Measurements from ENCODE around the gene INO80C.

Gene INO80C, protein sequence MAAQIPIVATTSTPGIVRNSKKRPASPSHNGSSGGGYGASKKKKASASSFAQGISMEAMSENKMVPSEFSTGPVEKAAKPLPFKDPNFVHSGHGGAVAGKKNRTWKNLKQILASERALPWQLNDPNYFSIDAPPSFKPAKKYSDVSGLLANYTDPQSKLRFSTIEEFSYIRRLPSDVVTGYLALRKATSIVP

DNA sequence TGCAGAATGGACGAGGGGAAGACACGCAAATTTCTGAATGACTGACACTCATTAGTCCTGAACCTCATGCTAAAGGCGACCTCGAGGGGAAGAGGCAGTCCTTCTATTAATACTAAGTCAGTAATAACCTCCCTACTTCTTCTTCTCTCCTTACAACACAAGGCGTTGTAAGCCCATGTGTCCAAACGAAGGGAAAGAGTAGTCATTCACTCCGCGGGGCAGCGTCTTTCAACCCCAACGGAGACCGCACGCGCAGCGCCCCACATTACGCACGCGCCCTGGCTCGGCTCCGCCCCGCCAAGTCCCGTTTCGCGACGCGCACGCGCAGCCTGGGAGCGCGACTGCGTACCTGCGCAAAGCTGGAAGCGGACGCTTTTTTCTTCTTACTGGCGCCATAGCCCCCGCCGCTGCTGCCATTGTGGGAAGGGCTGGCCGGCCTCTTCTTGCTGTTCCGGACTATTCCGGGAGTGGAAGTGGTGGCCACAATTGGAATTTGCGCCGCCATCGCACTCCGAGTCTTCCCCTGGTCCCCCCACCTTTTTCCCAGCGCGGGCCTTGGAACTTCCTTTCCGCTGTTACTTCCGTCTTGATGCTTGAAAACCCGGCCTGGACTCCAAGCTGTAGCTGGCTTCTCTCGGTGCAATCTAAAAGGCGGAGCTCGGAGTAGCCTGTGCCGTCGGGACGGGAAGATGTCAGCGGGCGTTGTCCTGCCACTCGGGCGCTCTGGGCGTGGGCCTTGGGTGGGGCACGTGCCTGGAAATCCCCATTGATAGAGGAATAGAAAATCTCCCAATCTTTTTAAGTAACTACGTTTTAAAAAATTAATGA lies at the start of gene INO80C:
INO80C (minus strand) TSS at position 591 of the 828 bp plus-strand sequence; CDS start at position 505, 86 bp downstream.
- peak; percentile 85 for DNase-seq

DNA sequence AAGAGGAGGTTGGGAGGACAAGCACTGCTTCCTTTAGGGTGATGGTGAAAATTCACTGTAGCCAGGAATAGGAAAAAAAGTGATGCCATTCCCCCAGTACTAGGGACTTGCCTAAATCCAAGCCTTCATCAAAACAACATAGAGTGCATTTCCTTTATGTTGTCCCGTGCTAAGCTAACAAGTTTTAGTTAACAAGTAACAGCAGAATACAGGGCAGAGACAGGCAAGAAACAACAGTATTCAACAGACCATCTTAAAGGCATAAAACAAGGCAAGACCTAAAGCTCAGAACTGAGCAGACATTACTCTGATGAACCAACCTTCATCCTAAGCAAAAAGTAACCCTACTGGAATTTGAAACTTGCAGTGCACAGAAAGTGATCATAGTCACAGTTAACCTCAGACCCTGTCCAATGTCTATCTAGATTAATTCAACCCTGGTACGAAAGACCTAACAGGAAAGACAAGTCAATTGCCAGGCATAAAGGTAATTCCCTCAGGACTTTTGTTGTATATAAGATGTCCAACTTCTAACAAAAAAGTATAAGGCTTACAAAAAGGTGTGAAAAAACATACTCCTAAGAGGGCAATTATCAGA lies 49.3 kb upstream of the INO80C start:
- no peak for DNase-seq

DNA sequence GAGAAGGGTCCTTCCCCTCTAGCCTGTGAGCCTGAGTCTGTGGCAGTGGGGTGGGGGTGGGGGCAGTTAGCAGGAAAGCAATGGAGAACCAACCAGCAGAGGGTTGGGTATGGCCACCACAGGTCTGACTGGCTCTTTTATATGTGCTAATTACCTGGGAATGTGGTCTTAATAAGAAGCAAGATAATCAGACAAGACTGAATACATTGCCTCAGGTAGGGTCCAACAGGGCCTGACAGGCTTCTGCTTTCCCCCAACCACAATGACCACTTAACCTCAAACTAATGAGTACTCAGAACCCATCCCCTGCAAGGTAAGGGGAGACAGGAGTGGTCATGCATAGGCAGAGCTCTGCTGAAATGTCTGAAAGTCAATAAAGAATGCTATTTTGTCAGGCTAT lies 44.6 kb upstream of the INO80C start:
- no peak for DNase-seq

DNA sequence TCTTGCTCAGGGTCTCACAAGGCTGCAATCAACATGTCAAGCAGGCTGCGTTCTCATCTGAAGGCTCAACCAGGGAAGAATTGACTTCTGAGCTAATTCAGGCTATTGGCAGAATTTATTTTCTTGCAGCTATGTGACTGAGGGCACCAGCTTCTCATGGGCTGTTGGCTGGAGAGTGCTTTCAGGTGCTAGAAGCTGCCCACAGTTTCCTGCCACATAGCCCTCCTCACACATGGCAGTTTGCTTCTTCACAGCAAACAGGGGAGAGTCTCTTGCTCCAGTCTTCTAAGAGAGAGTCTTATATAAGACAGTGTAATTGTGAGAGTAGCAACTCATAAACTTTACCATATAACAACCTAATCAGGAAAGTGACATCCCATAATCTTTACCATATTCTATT lies 37.5 kb upstream of the INO80C start:
- no peak for DNase-seq

DNA sequence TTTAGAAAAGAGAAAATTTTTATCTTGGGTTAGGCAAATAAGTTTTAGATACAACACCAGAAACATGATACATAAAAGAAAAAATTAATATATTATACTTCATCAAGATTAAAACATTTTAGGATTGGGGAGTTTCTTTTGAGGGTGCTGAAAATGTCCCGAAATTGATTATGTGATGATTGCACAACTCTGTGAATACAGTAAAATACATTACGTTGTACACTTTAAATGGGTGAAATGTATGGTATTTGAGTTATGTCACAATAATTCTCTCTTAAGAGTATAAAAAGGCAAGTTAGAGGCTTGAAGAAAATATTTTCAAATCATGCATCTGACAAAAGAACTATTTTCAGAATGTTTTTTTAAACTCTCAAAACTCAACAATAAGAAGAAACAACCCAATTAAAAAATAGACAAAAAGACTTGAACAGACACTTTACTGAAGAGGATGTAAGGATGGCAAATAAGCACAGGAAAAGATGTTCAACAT lies 36.2 kb upstream of the INO80C start:
- no peak for DNase-seq

DNA sequence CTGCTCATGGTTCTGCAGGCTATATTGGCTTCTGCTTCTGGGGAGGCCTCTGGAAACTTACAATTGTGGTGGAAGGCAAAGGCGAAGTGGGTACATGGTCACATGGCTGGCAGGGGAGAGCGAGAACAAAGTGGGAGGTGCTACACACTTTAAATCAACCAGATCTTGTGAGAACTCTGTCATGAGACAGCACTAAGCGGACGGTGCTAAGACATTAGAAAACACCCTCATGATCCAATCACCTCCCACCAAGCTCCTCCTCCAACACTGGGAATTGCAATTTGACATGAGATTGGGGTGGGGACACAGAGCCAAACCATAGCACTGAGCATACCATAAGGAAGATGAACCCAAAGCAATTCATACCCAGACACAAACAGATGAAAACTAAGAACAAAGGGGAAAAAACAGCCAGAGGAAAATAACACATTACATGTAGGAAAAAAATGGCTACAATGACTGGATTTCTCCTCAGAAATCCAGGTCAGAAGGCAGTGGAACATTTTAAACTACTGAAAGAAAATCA lies 31.1 kb upstream of the INO80C start:
- DNase-seq = no peak

DNA sequence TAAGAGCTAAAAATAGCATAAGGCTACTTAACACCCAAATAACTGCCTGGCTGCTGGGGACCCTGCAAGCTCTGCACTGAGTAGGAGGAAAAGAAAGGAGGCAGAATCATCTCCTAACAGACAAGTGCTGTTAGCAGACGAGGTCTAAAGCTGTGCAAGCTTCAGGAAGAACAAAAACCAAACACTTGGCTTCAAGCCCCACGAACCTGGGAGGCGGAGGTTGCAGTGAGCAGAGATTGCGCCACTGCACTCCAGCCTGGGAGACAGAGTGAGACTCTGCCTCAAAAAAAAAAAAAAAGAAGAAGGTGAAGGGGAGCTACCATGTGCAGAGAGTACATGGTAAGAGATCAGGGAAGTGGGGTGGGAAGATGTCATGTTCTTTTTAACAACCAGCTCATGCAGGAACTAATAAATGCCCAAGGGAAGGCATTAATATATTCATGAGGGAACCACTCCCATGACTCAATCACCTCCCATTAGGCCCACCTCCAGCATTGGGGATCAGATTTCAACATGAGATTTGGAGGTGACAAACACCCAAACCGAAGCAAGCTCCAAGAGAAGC lies 28.8 kb upstream of the INO80C start:
- DNase-seq = no peak

DNA sequence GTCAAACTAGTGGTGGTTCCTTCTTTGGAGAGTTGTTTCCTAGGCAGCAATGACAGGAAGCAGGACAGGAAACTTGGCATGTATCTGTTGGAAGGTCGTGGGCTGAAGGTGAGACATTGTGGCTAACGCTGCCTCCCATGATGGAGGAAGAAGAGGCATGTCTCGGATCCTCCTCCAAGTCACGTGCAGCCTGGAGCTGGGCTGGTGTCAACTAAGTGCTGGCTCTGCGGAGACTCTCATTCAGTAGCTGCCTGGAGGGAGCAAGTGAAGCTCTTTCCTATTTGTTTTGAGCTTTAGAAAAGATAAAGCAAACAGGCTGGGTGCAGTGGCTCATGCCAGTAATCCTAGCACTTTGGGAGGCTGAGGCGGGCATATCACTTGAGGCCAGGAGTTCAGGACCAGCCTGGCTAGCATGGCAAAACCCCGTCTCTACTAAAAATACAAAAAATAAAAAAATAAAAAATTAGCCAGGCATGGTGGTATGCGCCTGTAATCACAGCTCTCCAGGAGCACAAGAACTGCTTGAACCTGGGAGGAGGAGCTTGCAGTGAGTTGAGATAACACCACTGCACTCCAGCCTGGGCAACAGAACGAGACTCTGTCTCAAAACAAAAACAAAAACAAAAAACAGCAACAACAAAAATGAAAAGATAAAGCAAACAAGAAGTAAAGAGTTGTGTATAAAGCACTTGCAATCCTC lies 28.2 kb upstream of the INO80C start:
- DNase-seq = no peak

DNA sequence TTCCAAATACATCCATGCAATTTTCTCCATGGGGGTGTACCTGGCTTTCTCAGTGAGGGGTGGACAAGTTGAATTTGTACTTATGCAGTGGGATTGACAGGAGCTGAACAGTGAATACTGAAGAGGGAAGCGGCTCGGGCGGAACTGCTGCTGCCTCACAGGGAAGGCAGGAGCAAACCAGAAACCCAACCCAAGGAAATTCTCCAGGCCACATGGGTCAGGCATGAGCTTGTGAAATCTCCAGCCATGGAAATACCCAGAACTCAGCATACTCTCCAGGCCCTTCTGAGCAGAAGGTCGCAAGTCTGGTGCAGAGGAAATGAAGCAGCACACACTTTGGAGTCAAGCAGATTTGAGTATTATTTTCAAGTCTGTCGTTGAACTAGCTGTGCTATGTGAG lies 26.5 kb upstream of the INO80C start:
- no peak for DNase-seq

DNA sequence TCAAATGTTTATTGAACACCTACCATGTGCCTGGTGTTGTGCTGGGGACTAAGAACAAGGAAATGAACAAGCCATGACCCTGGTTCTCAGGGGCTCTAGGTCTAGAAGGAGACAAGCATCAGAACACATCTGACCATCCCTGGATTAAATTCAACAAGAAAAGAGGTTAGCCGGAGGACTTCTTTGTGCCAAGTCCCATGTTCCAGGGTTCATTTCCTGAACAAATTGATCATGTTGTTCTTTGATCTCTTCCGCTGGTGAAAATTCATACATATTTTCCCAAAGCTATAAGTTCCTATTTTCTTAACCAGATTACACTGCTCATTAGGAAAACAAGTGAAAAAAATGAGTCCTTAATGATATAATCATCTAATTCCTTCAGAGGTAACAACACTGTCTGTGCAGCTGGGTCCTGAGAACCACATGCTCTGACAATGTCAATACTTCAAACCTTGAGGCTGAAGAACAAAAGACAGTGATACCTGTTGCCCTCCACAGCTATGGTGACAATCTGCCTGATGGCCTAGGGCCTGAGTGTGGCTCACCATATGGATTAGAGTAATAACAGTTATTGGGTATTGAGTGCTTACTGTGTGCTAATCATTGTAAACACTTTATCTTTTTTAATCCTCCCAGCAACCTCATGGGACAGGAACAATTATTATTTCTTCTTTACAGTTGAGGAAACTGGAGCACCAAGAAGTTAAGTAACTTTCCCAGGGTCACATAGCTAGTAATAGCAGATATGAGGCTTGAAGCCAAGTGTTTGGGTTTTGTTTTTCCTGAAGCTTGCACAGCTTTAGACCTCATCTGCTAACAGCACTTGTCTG lies 24.6 kb upstream of the INO80C start:
- no peak for DNase-seq

DNA sequence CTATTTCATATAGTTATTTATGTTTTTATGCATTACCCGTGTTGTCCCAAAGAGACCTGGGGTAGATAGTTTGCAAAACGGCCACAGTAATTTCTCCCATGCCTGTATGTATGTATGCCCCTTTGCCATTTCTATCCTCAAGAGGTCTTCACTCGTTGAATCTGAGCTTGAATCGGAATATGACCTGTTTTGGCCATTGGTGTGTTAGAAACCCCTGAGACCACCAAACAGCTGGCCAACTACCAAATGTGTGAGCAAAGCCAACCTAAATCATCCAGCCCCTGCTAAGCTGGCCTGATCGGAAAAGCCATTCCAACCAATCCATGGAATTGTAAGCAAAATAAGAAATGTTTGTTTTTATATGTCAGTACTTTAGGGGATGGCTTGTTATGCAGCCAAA lies 23.4 kb upstream of the INO80C start:
- no peak for DNase-seq

DNA sequence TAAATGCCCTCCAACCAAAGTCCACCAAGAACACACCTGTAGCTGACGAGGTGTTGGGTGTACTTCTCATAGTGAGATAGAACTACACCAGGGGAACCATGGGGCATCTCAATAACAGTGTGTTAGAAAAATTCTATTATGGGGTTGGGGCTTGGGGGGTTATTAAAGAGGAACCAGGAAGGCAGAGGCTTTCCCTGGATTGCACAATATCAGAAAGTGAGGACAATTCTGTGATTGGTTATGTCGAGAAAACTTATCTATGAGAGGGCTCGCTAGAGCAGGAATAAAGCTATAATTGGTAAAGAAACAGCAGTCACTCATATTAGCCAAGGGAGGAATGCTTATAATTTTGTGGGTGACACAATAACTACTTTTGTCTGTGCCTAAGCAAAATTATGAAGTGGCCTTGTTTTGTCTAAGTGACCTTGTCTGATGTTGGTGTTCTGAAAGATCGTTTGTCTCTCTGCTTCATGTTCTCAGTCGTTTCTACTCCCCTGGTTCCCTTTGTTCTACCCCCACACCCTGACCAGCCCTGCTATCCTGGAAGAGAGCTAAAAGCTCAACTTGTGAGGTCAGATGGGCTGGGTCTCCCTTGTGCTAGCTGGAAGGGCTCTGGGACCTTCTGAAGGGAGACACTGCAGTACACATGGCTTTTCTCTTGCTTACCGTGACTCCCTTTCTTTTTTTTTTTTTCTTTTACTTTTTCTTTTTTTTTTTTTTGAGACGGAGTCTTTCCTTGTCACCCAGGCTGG lies 21.6 kb upstream of the INO80C start:
- no peak for DNase-seq

DNA sequence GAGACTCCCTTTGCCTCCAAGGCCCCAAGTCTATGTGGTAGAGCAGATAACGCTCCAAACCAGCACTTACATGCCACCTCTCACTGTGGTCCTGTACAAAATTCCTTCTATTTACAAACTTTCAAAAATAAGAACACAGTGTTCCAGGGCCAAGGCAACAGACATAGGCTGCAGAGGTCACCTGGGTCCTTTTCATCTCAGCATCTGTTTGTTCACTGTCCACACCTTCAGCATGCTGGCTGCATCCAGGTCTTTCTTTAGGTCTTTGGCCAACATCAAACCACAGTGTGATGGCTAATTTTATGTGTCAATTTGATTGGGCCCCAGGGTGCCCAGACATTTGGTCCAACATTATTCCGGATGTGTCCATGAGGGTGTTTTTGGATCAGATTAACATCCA lies 20.0 kb upstream of the INO80C start:
- no peak for DNase-seq

DNA sequence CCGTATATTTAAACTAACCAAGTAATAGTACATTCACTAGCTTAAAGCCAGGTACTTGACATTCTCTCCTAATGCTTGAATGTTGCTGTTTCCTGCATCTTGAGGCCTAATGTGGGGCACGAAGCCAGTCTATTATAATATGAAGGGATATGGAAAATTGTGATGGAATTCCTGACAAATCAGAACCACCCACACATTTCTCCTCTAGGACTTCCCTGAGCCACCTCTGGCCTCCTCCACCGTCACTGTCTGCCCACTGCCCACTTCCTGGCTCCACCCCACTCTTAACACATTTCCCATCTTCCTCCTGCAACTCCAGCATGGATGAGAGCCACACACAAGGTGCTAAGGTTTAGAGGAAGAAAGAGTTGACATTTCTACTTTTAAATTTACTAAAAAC lies 19.0 kb upstream of the INO80C start:
- DNase-seq = no peak

DNA sequence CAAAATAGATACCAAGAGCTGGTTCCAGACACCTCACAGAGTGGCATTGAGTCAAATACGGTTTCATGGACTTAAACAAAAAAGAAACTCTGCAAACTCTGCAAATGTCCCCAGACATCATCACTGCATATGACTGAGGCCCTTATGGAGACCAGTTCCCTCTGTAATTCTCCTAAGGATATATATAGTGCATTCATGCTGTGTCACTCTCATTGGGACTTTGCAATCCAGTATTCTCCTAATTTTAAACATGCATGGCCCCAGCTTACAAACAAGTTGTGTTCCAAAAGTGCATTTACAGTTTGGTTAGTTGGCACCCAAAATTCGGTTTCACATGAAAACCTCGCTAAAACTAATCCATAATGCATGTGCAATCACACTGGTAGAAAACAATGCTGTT lies 18.6 kb upstream of the INO80C start:
- no peak for DNase-seq

DNA sequence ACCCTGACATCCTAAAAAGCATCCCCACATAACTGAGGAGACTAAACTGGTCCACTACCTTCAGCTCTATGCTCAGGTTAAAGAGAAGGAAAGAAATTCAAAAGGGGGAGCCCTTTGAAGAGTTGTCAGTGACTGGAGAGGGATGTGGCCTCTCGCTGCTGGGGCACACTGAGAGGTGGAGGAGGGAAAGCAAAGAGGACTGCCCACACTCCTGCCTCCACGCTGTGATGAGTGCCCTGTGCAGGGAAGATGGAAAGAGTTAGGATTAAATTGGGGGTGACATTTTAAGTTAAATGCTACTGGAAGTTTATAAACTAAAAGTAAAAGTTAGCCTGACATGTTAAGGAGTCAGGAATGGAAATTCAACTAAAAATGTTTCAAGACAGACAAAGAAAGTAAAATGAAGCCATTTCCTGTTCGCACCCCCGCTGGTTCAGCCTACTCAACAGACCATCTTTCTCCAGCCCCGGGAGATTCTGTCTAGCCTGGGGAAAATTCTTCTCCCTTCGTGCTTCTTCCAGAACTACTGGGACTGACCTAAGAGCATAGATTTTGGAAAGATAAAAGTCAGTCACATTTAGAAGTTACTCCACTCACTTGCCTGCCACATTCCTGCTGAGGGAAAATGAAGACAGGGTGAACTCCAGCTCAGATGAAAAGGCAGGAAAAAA lies 17.8 kb upstream of the INO80C start:
- no peak for DNase-seq

DNA sequence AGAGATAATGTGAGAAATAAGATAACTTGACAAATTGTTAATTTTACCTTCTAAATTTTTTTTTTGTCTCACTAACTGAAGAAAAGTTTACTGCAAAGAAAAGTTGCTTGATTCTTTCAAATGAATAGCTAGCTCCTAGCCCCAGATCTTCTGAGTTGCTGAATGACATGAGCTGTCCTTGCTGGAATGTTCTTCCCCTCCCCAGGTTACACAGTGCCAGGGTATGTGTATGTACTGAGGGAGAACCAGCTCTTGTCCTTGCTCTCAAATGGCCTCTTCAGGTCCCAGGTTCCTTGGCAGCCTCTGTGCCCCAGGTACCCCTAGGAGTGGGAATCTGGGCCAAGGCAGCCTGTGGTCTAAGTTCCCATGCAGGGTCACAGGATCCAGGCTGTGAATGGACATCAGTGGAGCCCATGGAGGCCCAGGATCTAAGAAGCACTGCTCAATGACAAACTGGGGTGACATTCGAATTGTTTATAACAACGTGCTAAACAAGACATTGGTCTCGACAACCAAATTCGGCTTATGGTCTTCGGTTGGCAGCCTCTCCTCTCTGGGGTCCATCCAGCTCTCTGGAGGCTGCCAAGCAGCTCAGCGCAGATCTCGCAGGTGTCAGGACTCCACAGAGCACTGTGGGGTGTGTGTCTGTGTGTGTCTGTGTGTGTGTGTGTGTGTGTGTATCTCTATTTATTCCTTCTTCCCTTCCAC lies 17.1 kb upstream of the INO80C start:
- DNase-seq = no peak

DNA sequence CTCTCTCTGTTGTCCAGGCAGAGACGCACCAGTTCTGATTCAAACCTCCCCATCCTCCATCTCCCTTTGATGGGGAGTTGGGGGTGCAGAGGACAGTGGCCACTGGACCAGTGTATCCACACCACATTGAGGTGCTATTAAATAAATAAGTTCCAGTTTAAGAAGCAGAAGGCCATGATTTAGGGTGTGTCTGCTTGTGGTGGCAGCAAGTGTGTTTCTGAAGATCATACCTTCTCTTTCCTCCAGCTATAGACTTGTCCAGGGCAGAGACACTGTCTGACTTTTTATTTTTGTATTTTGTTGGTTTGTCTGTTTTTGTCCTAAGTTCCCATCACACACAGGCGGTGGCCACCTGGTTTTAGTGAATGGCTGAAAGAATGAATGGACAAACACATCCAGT lies 16.5 kb upstream of the INO80C start:
- DNase-seq = no peak

DNA sequence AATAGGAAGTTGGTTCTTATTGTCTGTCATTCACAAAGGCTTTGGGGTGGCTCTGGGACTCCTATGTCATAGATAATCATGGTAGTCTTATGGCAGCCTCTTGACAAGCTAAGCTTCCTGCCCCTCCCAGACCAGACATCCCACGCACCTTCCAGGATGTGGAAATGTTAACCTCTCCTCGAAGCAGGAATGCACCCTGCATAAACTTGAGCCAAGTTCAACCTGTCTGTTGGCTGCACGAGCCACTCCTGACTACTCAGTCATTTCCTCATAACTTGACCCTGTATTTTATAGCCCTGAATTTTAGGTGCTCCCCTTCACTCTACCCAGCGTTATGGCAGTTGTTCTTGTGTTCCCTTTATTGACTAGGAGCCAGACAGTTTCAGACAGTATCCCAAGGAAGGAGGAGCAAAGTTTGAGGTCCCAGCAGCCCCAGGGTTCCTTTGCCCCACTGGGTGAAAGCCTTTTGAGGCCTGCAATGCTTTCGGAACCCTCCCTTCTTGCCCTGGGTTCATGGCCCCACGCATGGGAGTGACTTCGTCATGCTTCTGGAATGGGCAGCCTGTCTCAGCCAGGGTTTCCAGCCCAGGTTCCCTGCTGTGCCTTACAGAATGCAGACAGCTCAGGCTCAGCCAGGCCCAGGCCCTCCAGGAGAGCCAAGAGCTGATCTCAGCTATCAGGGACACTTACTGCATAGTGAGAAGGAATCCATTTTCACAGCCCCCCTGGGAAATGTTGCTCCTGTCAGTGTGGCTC lies 15.6 kb upstream of the INO80C start:
- no peak for DNase-seq
